HEK293 (cell line): Measurements from ENCODE around the gene DLGAP4.

Experiments
- CTCF ChIA-PET: fragments of 350-600 bp; formaldehyde crosslinking; extraction: SDS; loops from one replicate; lab custom pipeline; 2021; ENCODE audit warnings: antibody characterized with exemption; lab: Yijun Ruan, JAX
- POLR2A ChIA-PET: fragments of 300-600 bp; formaldehyde crosslinking; extraction: SDS; loops from one replicate; lab custom pipeline; 2020; ENCODE audit warnings: antibody characterized with exemption, inconsistent platforms; lab: Yijun Ruan, JAX
- H3K27ac ChIP-seq: fragments of 200-500 bp; sonication (Bioruptor generic); 2 replicates; pipeline ENCODE4 v1.5.1; 2014; ENCODE audit warnings: low read depth, low read length, control low read depth, inconsistent platforms; ENCODE audit errors: extremely low read depth
- H3K36me3 ChIP-seq, 2 experiments: fragments of 200-500 bp in 1 of 2; sonication (Bioruptor generic) in 1 of 2; 1 replicate in 1 of 2; 2 replicates in 1 of 2; pipeline ENCODE4 v1.5.1; 2014 to 2017; ENCODE audit warnings: inconsistent platforms in 2 of 2, low read length in 2 of 2; ENCODE audit not compliant: control insufficient read depth in 2 of 2, insufficient read depth in 1 of 2
- H3K4me1 ChIP-seq: fragments of 200-500 bp; sonication (Bioruptor generic); 2 replicates; pipeline ENCODE4 v1.5.1; 2014; ENCODE audit warnings: mild to moderate bottlenecking, low read length, inconsistent platforms; ENCODE audit not compliant: control insufficient read depth, insufficient read depth
- H3K4me3 ChIP-seq: 2 replicates; pipeline ENCODE4 v1.5.1; 2011; ENCODE audit warnings: low read depth, mild to moderate bottlenecking, control low read depth, low read length, moderate library complexity
- H3K9me3 ChIP-seq: fragments of 200-500 bp; sonication (Bioruptor generic); 2 replicates; pipeline ENCODE4 v1.5.1; 2014; ENCODE audit warnings: low read depth, low read length, inconsistent platforms; ENCODE audit not compliant: control insufficient read depth, insufficient read depth
- BCL11A ChIP-seq: fragments of 450-650 bp; formaldehyde crosslinking; IDR thresholded peaks from 2 replicates; pipeline ENCODE4 v1.5.1; 2016; ENCODE audit warnings: low read depth, missing biosample characterization, missing genetic modification characterization
- HIC1 ChIP-seq: fragments of 450-650 bp; formaldehyde crosslinking; IDR thresholded peaks from 2 replicates; pipeline ENCODE4 v1.5.1; 2016; ENCODE audit warnings: missing biosample characterization, missing genetic modification characterization
- MEIS1 ChIP-seq: sonication (generic); formaldehyde crosslinking; IDR thresholded peaks from 2 replicates; pipeline ENCODE4 v1.8.1; 2022; ENCODE audit warnings: missing genetic modification reagents, mild to moderate bottlenecking, borderline replicate concordance
- MZF1 ChIP-seq: fragments of 450-650 bp; formaldehyde crosslinking; IDR thresholded peaks from 2 replicates; pipeline ENCODE4 v1.5.1; 2017; ENCODE audit warnings: missing biosample characterization, missing genetic modification characterization, borderline replicate concordance
- ZNF138 ChIP-seq: fragments of 450-650 bp; formaldehyde crosslinking; IDR thresholded peaks from 2 replicates; pipeline ENCODE4 v1.5.1; 2016; ENCODE audit warnings: missing biosample characterization, missing genetic modification characterization, borderline replicate concordance
- ZNF16 ChIP-seq: fragments of 450-650 bp; formaldehyde crosslinking; IDR thresholded peaks from 2 replicates; pipeline ENCODE4 v1.5.1; 2016; ENCODE audit warnings: low read depth, missing biosample characterization, missing genetic modification characterization
- ZNF174 ChIP-seq: fragments of 450-650 bp; formaldehyde crosslinking; IDR thresholded peaks from 2 replicates; pipeline ENCODE4 v1.5.0; 2017; ENCODE audit warnings: missing biosample characterization, mild to moderate bottlenecking, missing genetic modification characterization
- ZNF175 ChIP-seq: fragments of 450-650 bp; formaldehyde crosslinking; IDR thresholded peaks from 2 replicates; pipeline ENCODE4 v1.5.1; 2016; ENCODE audit warnings: missing biosample characterization, missing genetic modification characterization
- ZNF211 ChIP-seq: fragments of 450-650 bp; formaldehyde crosslinking; IDR thresholded peaks from 2 replicates; pipeline ENCODE4 v1.5.1; 2016; ENCODE audit warnings: low read depth, missing biosample characterization, missing genetic modification characterization
- ZNF341 ChIP-seq: fragments of 450-650 bp; formaldehyde crosslinking; IDR thresholded peaks from 2 replicates; pipeline ENCODE4; 2016; ENCODE audit warnings: low read depth, missing biosample characterization, missing genetic modification characterization
- ZNF488 ChIP-seq: fragments of 450-650 bp; formaldehyde crosslinking; IDR thresholded peaks from 2 replicates; pipeline ENCODE4 v1.5.1; 2016; ENCODE audit warnings: missing biosample characterization, missing genetic modification characterization
- ZNF513 ChIP-seq: fragments of 450-650 bp; IDR thresholded peaks from 2 replicates; pipeline ENCODE4 v1.5.1; 2018; ENCODE audit warnings: missing biosample characterization, missing genetic modification characterization
- ZNF518A ChIP-seq: fragments of 450-650 bp; formaldehyde crosslinking; conservative IDR thresholded peaks from 2 replicates; pipeline ENCODE4 v1.5.1; 2016; ENCODE audit warnings: low read depth, missing biosample characterization, missing genetic modification characterization
- ZNF548 ChIP-seq: fragments of 450-650 bp; formaldehyde crosslinking; IDR thresholded peaks from 2 replicates; pipeline ENCODE4 v1.5.1; 2016; ENCODE audit warnings: missing biosample characterization, missing genetic modification characterization
- ZNF580 ChIP-seq: fragments of 450-650 bp; formaldehyde crosslinking; IDR thresholded peaks from 2 replicates; pipeline ENCODE4 v1.5.1; 2016; ENCODE audit warnings: missing biosample characterization, missing genetic modification characterization
- ZNF585B ChIP-seq: fragments of 450-650 bp; formaldehyde crosslinking; IDR thresholded peaks from 2 replicates; pipeline ENCODE4 v1.5.1; 2016; ENCODE audit warnings: missing biosample characterization, missing genetic modification characterization
- ZNF623 ChIP-seq: fragments of 450-650 bp; formaldehyde crosslinking; IDR thresholded peaks from 2 replicates; pipeline ENCODE4 v1.5.1; 2016; ENCODE audit warnings: missing biosample characterization, missing genetic modification characterization
- ZNF830 ChIP-seq: fragments of 450-650 bp; IDR thresholded peaks from 2 replicates; pipeline ENCODE4 v1.5.0; 2018; ENCODE audit warnings: missing biosample characterization, missing genetic modification characterization, low read depth, mild to moderate bottlenecking, moderate library complexity
- ZXDB ChIP-seq: fragments of 450-650 bp; formaldehyde crosslinking; IDR thresholded peaks from 2 replicates; pipeline ENCODE4 v1.5.1; 2016; ENCODE audit warnings: missing biosample characterization, missing genetic modification characterization

DLGAP4 gene

GRCh38 chr20:36366623-36367369, 60.7 kb downstream of the DLGAP4 start (continued):
- TF ChIP-seq ZNF518A (tag by site-specific recombination) (no peak), ZNF175 (tag by site-specific recombination) (no peak), ZXDB (tag by site-specific recombination) (no peak), ZNF341 (tag by site-specific recombination) (no peak), ZNF830 (tag by site-specific recombination) (no peak)
- TF ChIP-seq, all 188 proteins: peak for 0

- H3K4me3 ChIP-seq, result no peak overlapping the region
- H3K36me3 ChIP-seq, result no peaks in the 10 kb centered on the region
- POLR2A ChIA-PET, result no interaction called here
- TF ChIP-seq MZF1 (tag by site-specific recombination) (no peak), ZNF174 (tag by site-specific recombination) (no peak), ZNF138 (tag by site-specific recombination) (no peak), ZNF211 (tag by site-specific recombination) (no peak), ZNF548 (tag by site-specific recombination) (no peak), HIC1 (tag by site-specific recombination) (no peak), BCL11A (tag by site-specific recombination) (no peak), ZNF488 (no peak), ZNF585B (tag by site-specific recombination) (no peak), ZNF623 (tag by site-specific recombination) (no peak), MEIS1 (CRISPR knock-in tag) (no peak), ZNF513 (tag by site-specific recombination) (no peak), ZNF341 (tag by site-specific recombination) (no peak), ZNF580 (tag by site-specific recombination) (no peak), ZNF16 (tag by site-specific recombination) (no peak)
- H3K9me3 ChIP-seq, result no peaks in the 10 kb centered on the region
- no peak overlapping the region for H3K27ac ChIP-seq
- H3K4me1 ChIP-seq, result no peaks in the 10 kb centered on the region
- CTCF ChIA-PET, result no interaction called here
These were observed 61.2 kb downstream of the DLGAP4 start for GRCh38 chr20:36367370-36367745.
